Prostate gland (tissue), 2 donors: ENCODE results near the gene ABCA2.

Source experiments
- POLR2A ChIP-seq: fragments of 450-650 bp; IDR thresholded peaks from one replicate; pipeline ENCODE4 v1.6.1; 2016; ENCODE audit warnings: antibody characterized with exemption, mild to moderate bottlenecking
- POLR2AphosphoS5 ChIP-seq: sonication (generic); formaldehyde crosslinking; IDR thresholded peaks from one replicate; pipeline ENCODE4 v1.6.1; 2017; ENCODE audit warnings: antibody characterized with exemption
- TF ChIP-seq, protein P1 (sequence below), 4 experiments: fragments of 200-600 bp in 2 of 4; fragments of 450-650 bp in 2 of 4; sonication (generic) in 2 of 4; IDR thresholded peaks; 1 replicate in 3 of 4; 2 replicates in 1 of 4; pipeline ENCODE4 v1.5.1; 2016 to 2019; ENCODE audit warnings: antibody characterized with exemption in 4 of 4, mild to moderate bottlenecking in 2 of 4, moderate library complexity in 2 of 4

DNA sequence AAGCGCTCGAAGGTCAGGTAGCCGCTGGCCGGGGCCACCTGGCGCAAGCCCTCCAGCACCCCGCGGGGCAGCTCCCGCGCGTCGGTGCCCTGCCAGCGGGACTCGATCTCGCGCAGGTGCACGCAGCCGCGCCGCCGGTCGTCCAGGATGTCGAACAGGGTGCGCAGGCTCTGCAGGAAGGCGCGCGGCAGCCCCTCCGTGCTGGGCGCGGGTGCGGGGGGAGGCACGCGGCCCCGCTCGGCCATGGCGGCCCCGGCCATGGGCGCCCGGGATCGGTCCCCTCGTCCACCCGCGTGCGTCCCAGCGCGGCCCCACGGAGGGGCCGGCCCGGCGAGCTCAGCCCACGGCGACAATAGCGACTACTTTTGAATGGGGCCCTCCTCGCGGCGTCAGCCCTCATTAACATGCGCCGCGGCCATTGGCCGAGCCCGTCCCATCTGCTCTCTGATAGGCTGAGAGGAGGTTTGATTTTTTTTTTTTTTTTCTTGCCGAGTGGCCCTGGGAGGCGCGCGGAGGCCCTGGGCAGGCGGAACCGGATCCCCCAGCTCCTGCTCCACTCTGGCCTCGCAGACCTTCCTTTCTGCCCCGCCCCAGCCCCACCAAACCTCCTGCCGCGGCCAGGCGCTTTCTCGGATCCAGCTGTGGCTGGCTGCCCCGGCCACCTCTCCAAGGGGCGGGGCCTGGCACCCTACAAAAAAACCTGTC lies 42.3 kb upstream of the ABCA2 start, which contains the start of gene SAPCD2:
- TF ChIP-seq, protein P1, sequence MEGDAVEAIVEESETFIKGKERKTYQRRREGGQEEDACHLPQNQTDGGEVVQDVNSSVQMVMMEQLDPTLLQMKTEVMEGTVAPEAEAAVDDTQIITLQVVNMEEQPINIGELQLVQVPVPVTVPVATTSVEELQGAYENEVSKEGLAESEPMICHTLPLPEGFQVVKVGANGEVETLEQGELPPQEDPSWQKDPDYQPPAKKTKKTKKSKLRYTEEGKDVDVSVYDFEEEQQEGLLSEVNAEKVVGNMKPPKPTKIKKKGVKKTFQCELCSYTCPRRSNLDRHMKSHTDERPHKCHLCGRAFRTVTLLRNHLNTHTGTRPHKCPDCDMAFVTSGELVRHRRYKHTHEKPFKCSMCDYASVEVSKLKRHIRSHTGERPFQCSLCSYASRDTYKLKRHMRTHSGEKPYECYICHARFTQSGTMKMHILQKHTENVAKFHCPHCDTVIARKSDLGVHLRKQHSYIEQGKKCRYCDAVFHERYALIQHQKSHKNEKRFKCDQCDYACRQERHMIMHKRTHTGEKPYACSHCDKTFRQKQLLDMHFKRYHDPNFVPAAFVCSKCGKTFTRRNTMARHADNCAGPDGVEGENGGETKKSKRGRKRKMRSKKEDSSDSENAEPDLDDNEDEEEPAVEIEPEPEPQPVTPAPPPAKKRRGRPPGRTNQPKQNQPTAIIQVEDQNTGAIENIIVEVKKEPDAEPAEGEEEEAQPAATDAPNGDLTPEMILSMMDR (IDR thresholded peaks at IDR 0.05) = no peak
- peak; percentile 18 for TF ChIP-seq POLR2A
- peak; percentile 61 for TF ChIP-seq POLR2AphosphoS5
